Measurements from ENCODE around the gene ISOC1.

- TF ChIP-seq, protein P1, sequence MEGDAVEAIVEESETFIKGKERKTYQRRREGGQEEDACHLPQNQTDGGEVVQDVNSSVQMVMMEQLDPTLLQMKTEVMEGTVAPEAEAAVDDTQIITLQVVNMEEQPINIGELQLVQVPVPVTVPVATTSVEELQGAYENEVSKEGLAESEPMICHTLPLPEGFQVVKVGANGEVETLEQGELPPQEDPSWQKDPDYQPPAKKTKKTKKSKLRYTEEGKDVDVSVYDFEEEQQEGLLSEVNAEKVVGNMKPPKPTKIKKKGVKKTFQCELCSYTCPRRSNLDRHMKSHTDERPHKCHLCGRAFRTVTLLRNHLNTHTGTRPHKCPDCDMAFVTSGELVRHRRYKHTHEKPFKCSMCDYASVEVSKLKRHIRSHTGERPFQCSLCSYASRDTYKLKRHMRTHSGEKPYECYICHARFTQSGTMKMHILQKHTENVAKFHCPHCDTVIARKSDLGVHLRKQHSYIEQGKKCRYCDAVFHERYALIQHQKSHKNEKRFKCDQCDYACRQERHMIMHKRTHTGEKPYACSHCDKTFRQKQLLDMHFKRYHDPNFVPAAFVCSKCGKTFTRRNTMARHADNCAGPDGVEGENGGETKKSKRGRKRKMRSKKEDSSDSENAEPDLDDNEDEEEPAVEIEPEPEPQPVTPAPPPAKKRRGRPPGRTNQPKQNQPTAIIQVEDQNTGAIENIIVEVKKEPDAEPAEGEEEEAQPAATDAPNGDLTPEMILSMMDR (conservative IDR thresholded peaks at IDR 0.05 in 1 of 2, IDR thresholded peaks at IDR 0.05 in 1 of 2; ENCODE audit: extremely low read depth in 1 of 2, insufficient read depth in 1 of 2, low read depth in 1 of 2, low read length in 2 of 2) = no peak
- no peak for TF ChIP-seq EZH2 (IDR thresholded peaks at IDR 0.05; ENCODE audit: borderline replicate concordance, low read length)
Observed at GRCh38 chr5:129137637-129138036, 43.1 kb downstream of the ISOC1 start.

Data from mammary epithelial cell (primary cell).